GM19328 (cell line): ENCODE measurements around the gene LRP8.

Source experiments
- ATAC-seq: cut with Tn5 transposase; IDR thresholded peaks from one replicate; pipeline ENCODE4 v1.9.1; 2021; ENCODE audit warnings: mild to moderate bottlenecking, moderate library complexity; ENCODE audit not compliant: unreplicated experiment

LRP8 gene

GRCh38 chr1:53266038-53266437 lies 61.8 kb downstream of the LRP8 start:
- no peak for ATAC-seq

GRCh38 chr1:53265581-53265980 lies 62.3 kb downstream of the LRP8 start:
- no peak for ATAC-seq

- ATAC-seq = no peak
Observed at GRCh38 chr1:53264048-53264447, 63.8 kb downstream of the LRP8 start.

GRCh38 chr1:53262000-53262399 lies 65.9 kb downstream of the LRP8 start:
- ATAC-seq = no peak

- ATAC-seq = no peak
Observed at GRCh38 chr1:53260631-53261247, 67.1 kb downstream of the LRP8 start.

- no peak for ATAC-seq
Observed at GRCh38 chr1:53259932-53260331, 67.9 kb downstream of the LRP8 start.

GRCh38 chr1:53258216-53258615 lies 69.7 kb downstream of the LRP8 start:
- no peak for ATAC-seq

- no peak for ATAC-seq
Observed at GRCh38 chr1:53257454-53258081, 70.3 kb downstream of the LRP8 start.

GRCh38 chr1:53256511-53257453 lies 71.1 kb downstream of the LRP8 start:
- no peak for ATAC-seq

- ATAC-seq = no peak
Observed at GRCh38 chr1:53255031-53255430, 72.8 kb downstream of the LRP8 start.

- ATAC-seq = no peak
Observed at GRCh38 chr1:53254011-53254640, 73.7 kb downstream of the LRP8 start.

GRCh38 chr1:53250325-53250724 lies 77.5 kb downstream of the LRP8 start:
- ATAC-seq = no peak

GRCh38 chr1:53249706-53250105 lies 78.2 kb downstream of the LRP8 start:
- no peak for ATAC-seq

- ATAC-seq = no peak
Observed at GRCh38 chr1:53246261-53247134, 81.4 kb downstream of the LRP8 start.

GRCh38 chr1:53244141-53244540 lies 83.7 kb downstream of the LRP8 start:
- no peak for ATAC-seq

- no peak for ATAC-seq
Observed at GRCh38 chr1:53242381-53242780, 85.5 kb downstream of the LRP8 start.

- ATAC-seq = no peak
Observed at GRCh38 chr1:53241828-53242227, 86.0 kb downstream of the LRP8 start.

- peak; percentile 92 for ATAC-seq
Observed at GRCh38 chr1:53238197-53239155, 89.4 kb downstream of the LRP8 start, which contains the start of gene MAGOH. MAGOH (minus strand) TSS chr1:53238518; CDS start chr1:53238448, 70 bp downstream.

- ATAC-seq = no peak
Observed at GRCh38 chr1:53237638-53238037, 90.2 kb downstream of the LRP8 start.
